B cell (primary cell): Measurements from ENCODE around the gene TPRA1. TPM values are rescaled to one million over a fixed set of nuclear protein-coding genes. Genes with fewer than 3 reads are reported as not detected.

Experiments used
- ATAC-seq: fragments of 200-7000 bp; cut with Tn5 transposase; one replicate; pipeline ENCODE4 v1.10.0; 2021; ENCODE audit warnings: low read depth, mild to moderate bottlenecking, moderate number of reproducible peaks, moderate library complexity
- CTCF ChIA-PET: fragments of 350-600 bp; sonication (Branson Sonifier 250); formaldehyde crosslinking; loops from one replicate; lab custom pipeline; 2021; ENCODE audit warnings: antibody characterized with exemption, inconsistent platforms; lab: Charles Lee
- POLR2A ChIA-PET: fragments of 350-600 bp; sonication (Branson Sonifier 250); formaldehyde crosslinking; loops from one replicate; lab custom pipeline; 2021; ENCODE audit warnings: antibody characterized with exemption; lab: Charles Lee
- DNase-seq: peaks from one replicate; pipeline ENCODE4 v3.0.0; 2013
- H2AFZ ChIP-seq: 2 replicates; pipeline ENCODE4 v1.6.1; 2012; ENCODE audit warnings: mild to moderate bottlenecking, low read depth, low read length; ENCODE audit not compliant: insufficient read depth, poor library complexity, severe bottlenecking
- H3K27ac ChIP-seq, 2 donors: 1 replicate in 1 of 2; 2 replicates in 1 of 2; pipeline ENCODE4 v1.5.1; 2012 to 2013; ENCODE audit warnings: low read length in 2 of 2, mild to moderate bottlenecking in 2 of 2, moderate library complexity in 1 of 2
- H3K27me3 ChIP-seq, 4 experiments: fragments of 200-600 bp in 1 of 4; sonication (generic) in 1 of 4; replicated peaks in 1 of 4; 1 replicate in 2 of 4; 2 replicates in 2 of 4; pipeline versions ENCODE4 v1.6.1 to v1.7.0; 2013 to 2016; ENCODE audit warnings: low read length in 3 of 4, mild to moderate bottlenecking in 2 of 4, mixed read lengths in 1 of 4, moderate library complexity in 1 of 4; ENCODE audit not compliant: insufficient read depth in 4 of 4, control insufficient read depth in 3 of 4; ENCODE audit errors: control extremely low read depth in 1 of 4
- H3K36me3 ChIP-seq, 2 experiments: replicated peaks in 1 of 2; 1 replicate in 1 of 2; 2 replicates in 1 of 2; pipeline versions ENCODE4 v1.6.1 to v1.7.1; 2013; ENCODE audit warnings: low read length in 1 of 2; ENCODE audit not compliant: insufficient read depth in 2 of 2, control insufficient read depth in 1 of 2; ENCODE audit errors: control extremely low read depth in 1 of 2, extremely low read depth in 1 of 2
- H3K4me1 ChIP-seq, 2 donors: fragments of 200-600 bp in 1 of 2; sonication (generic) in 1 of 2; 1 replicate in 1 of 2; 2 replicates in 1 of 2; pipeline versions ENCODE4 v1.5.1 to v1.6.1; 2013 to 2017; ENCODE audit warnings: low read length in 2 of 2; ENCODE audit not compliant: control insufficient read depth in 2 of 2, insufficient read depth in 2 of 2
- H3K4me2 ChIP-seq: replicated peaks from 2 replicates; pipeline ENCODE3; 2012; ENCODE audit warnings: mild to moderate bottlenecking, low read depth, low read length; ENCODE audit not compliant: poor library complexity, severe bottlenecking
- H3K4me3 ChIP-seq, 5 experiments: fragments of 200-600 bp in 1 of 5; sonication (generic) in 1 of 5; 1 replicate in 3 of 5; 2 replicates in 2 of 5; pipeline versions ENCODE4 v1.5.1 to v1.7.0; 2011 to 2016; ENCODE audit warnings: low read length in 4 of 5, mild to moderate bottlenecking in 4 of 5, low read depth in 2 of 5, control low read depth in 1 of 5, moderate library complexity in 1 of 5; ENCODE audit not compliant: insufficient read depth in 1 of 5; ENCODE audit errors: control extremely low read depth in 1 of 5, extremely low read depth in 1 of 5
- H3K79me2 ChIP-seq: fragments of 200-600 bp; sonication (generic); one replicate; pipeline ENCODE4 v1.6.0; 2016; ENCODE audit warnings: low read length; ENCODE audit not compliant: control insufficient read depth, insufficient read depth
- H3K9ac ChIP-seq: fragments of 200-600 bp; sonication (generic); 2 replicates; pipeline ENCODE4 v1.6.1; 2017; ENCODE audit warnings: mild to moderate bottlenecking, low read length, moderate library complexity
- H3K9me3 ChIP-seq, 3 donors: one replicate each; pipeline versions ENCODE4 v1.6.1 to v1.7.1; 2013; ENCODE audit warnings: low read length in 2 of 3; ENCODE audit not compliant: control insufficient read depth in 2 of 3, insufficient read depth in 1 of 3; ENCODE audit errors: control extremely low read depth in 1 of 3
- H4K20me1 ChIP-seq: 2 replicates; pipeline ENCODE4 v1.6.0; 2012; ENCODE audit warnings: mild to moderate bottlenecking, low read length; ENCODE audit not compliant: insufficient read depth, control insufficient read depth, poor library complexity, severe bottlenecking
- H3K27ac Mint-ChIP-seq: one replicate; pipeline ENCODE4 v1.8.0; 2021; ENCODE audit warnings: mixed read lengths
- H3K27me3 Mint-ChIP-seq: one replicate; pipeline ENCODE4 v1.8.0; 2021; ENCODE audit warnings: mixed read lengths
- H3K4me1 Mint-ChIP-seq: one replicate; pipeline ENCODE4 v1.8.0; 2021; ENCODE audit warnings: mixed read lengths
- H3K4me3 Mint-ChIP-seq: one replicate; pipeline ENCODE4 v1.8.0; 2021; ENCODE audit warnings: mixed read lengths
- H3K9me3 Mint-ChIP-seq: one replicate; pipeline ENCODE4 v1.8.0; 2022; ENCODE audit warnings: mixed read lengths; ENCODE audit not compliant: insufficient read depth
- EZH2 ChIP-seq: IDR thresholded peaks from 2 replicates; pipeline ENCODE4 v1.6.1; 2012; ENCODE audit warnings: borderline replicate concordance, low read depth, mild to moderate bottlenecking, moderate library complexity, low read length; ENCODE audit not compliant: insufficient read depth, poor library complexity, severe bottlenecking
- WGBS: methylation state at CpG from one replicate; pipeline ENCODE4 v1.1.5; 2013; ENCODE audit warnings: missing lambda C conversion rate; ENCODE audit not compliant: insufficient coverage; 5-methylcytosine and 5-hydroxymethylcytosine counted together
- intact Hi-C: fragments of 100-400 bp; cut with micrococcal nuclease; formaldehyde crosslinking; loops from one replicate; pipeline ENCODE4 v1.10.0; 2022
- polyA plus RNA-seq: library from polyadenylated mRNA; depleted of rRNA; stranded (reverse); fragments of >200 nt; gene quantifications from 2 replicates; pipeline ENCODE4 v1.2.3, GENCODE V29; 2012
- total RNA-seq, 2 donors: library from RNA; stranded (reverse); fragments of 120-200 nt in 1 of 2; gene quantifications; 1 replicate in 1 of 2; 2 replicates in 1 of 2; pipeline versions ENCODE4 v1.2.3 to v1.2.4, GENCODE V29; 2013 to 2022
- TF ChIP-seq, protein P1 (sequence below): fragments of 200-600 bp; IDR thresholded peaks from one replicate; pipeline ENCODE4 v1.8.0; 2022; ENCODE audit warnings: antibody characterized with exemption, mild to moderate bottlenecking

TPRA1 gene
- total and polyA plus RNA-seq, 2 donors (not counting 1 experiment from before 2014, with no cell fraction given): 19.8 to 27.7 TPM

DNA sequence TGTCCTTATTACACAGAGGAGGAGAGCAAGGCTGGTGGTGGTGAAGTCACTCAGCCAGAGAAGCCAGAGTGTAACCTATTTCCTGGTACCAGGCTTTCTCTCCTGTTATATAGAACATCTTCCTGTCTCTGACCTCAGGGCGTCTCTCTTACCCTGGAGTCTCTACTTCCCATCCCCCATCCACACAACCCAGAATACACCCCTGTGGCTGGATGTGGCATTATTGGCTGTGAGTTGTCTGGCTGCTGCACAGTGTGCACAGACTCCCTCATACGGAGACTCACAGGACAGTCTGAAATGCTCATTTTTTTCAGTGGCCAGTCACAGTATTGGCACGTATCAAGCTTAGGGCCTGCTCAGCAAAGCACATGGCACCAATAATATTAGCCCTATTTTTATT is 47.0 kb upstream of the TPRA1 start:
- ATAC-seq (no peak), DNase-seq (no peak)
- Histone ChIP-seq H3K9me3 (no peaks in the 10 kb centered on the region), H3K79me2 (no peaks in the 10 kb centered on the region), H3K27me3 (no peaks in the 10 kb centered on the region), H3K27ac (no peak overlapping the region), H4K20me1 (no peaks in the 10 kb centered on the region), H3K4me1 (no peaks in the 10 kb centered on the region), H2AFZ (no peak overlapping the region), H3K4me2 (no peak overlapping the region), H3K4me3 (no peak overlapping the region), H3K36me3 (no peaks in the 10 kb centered on the region), H3K9ac (no peak overlapping the region)
- intact Hi-C loops: no loop called here
- Mint-ChIP-seq H3K4me3 (no peak overlapping the region), H3K27ac (no peak overlapping the region), H3K4me1 (no peaks in the 10 kb centered on the region), H3K27me3 (no peaks in the 10 kb centered on the region), H3K9me3 (no peaks in the 10 kb centered on the region)
- POLR2A ChIA-PET: no interaction called here
- TF ChIP-seq EZH2: no peak
- TF ChIP-seq, protein P1, sequence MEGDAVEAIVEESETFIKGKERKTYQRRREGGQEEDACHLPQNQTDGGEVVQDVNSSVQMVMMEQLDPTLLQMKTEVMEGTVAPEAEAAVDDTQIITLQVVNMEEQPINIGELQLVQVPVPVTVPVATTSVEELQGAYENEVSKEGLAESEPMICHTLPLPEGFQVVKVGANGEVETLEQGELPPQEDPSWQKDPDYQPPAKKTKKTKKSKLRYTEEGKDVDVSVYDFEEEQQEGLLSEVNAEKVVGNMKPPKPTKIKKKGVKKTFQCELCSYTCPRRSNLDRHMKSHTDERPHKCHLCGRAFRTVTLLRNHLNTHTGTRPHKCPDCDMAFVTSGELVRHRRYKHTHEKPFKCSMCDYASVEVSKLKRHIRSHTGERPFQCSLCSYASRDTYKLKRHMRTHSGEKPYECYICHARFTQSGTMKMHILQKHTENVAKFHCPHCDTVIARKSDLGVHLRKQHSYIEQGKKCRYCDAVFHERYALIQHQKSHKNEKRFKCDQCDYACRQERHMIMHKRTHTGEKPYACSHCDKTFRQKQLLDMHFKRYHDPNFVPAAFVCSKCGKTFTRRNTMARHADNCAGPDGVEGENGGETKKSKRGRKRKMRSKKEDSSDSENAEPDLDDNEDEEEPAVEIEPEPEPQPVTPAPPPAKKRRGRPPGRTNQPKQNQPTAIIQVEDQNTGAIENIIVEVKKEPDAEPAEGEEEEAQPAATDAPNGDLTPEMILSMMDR: no peak
- WGBS: 94% methylated on average over 2 of the region's 3 CpGs
- CTCF ChIA-PET: no interaction called here

DNA sequence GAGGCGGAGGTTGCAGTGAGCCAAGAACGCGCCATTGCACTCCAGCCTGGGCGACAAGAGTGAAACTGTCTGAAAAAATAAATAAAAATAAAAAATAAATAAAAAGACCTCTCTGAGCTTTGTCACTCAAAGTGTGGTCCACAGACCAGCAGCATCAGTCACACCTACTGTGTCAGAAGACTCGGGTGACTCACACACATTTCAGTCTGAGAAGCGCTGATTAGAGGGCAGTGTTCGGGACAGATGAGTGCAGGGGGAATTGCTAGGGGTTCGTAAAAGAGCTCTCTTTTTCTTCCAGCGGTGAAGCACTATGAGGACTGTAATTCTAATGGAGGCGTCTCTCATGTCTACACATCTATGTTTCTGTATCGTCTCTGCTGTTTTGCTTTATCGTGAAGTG is 44.1 kb upstream of the TPRA1 start:
- no peak overlapping the region for H3K27ac ChIP-seq
- H3K4me2 ChIP-seq: no peak overlapping the region
- H4K20me1 ChIP-seq: no peaks in the 10 kb centered on the region
- no peaks in the 10 kb centered on the region for H3K36me3 ChIP-seq
- no peak overlapping the region for H3K27ac Mint-ChIP-seq
- H3K27me3 Mint-ChIP-seq: peaks cover 19% of the 10 kb centered on the region
- H2AFZ ChIP-seq: no peak overlapping the region
- H3K4me1 ChIP-seq: peaks cover 11 to 14% of the 10 kb centered on the region in 2 donors
- H3K9me3 ChIP-seq: peaks cover 0 to 4% (median 0%) of the 10 kb centered on the region in 3 donors
- no peak overlapping the region for H3K4me3 ChIP-seq
- ATAC-seq: no peak
- WGBS: 96% methylated on average over 5 of the region's 12 CpGs
- no peak for TF ChIP-seq EZH2
- TF ChIP-seq, protein P1: no peak
- POLR2A ChIA-PET: interaction anchor here (0.7 kb wide), 1 partner anchor 641 kb away, joined by 3 read pairs; no protein-coding TSS in a partner anchor
- H3K4me3 Mint-ChIP-seq: no peak overlapping the region
- H3K9me3 Mint-ChIP-seq: no peaks in the 10 kb centered on the region
- peaks cover 15% of the 10 kb centered on the region for H3K4me1 Mint-ChIP-seq
- no peaks in the 10 kb centered on the region for H3K79me2 ChIP-seq
- intact Hi-C loops: no loop called here
- peaks cover 0 to 13% (median 9%) of the 10 kb centered on the region in 4 experiments for H3K27me3 ChIP-seq
- CTCF ChIA-PET: interaction anchor here (1.0 to 1.3 kb wide), 2 partner anchors 17 to 60 kb away, joined by 3 to 4 read pairs; no protein-coding TSS in a partner anchor
- no peak overlapping the region for H3K9ac ChIP-seq
- DNase-seq: no peak
